HG03039 (cell line): ENCODE data around the gene TMEM87A.
"Not testable (repeated sequence)": the region's sequence is repeated elsewhere in the genome, so short reads cannot be mapped to it uniquely, and the experiment has no call there.

ENCODE experiments used
- ATAC-seq: cut with Tn5 transposase; IDR thresholded peaks from one replicate; pipeline ENCODE4 v1.9.1; 2021; ENCODE audit warnings: mild to moderate bottlenecking, moderate library complexity; ENCODE audit not compliant: unreplicated experiment

The TMEM87A gene, protein sequence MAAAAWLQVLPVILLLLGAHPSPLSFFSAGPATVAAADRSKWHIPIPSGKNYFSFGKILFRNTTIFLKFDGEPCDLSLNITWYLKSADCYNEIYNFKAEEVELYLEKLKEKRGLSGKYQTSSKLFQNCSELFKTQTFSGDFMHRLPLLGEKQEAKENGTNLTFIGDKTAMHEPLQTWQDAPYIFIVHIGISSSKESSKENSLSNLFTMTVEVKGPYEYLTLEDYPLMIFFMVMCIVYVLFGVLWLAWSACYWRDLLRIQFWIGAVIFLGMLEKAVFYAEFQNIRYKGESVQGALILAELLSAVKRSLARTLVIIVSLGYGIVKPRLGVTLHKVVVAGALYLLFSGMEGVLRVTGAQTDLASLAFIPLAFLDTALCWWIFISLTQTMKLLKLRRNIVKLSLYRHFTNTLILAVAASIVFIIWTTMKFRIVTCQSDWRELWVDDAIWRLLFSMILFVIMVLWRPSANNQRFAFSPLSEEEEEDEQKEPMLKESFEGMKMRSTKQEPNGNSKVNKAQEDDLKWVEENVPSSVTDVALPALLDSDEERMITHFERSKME

DNA sequence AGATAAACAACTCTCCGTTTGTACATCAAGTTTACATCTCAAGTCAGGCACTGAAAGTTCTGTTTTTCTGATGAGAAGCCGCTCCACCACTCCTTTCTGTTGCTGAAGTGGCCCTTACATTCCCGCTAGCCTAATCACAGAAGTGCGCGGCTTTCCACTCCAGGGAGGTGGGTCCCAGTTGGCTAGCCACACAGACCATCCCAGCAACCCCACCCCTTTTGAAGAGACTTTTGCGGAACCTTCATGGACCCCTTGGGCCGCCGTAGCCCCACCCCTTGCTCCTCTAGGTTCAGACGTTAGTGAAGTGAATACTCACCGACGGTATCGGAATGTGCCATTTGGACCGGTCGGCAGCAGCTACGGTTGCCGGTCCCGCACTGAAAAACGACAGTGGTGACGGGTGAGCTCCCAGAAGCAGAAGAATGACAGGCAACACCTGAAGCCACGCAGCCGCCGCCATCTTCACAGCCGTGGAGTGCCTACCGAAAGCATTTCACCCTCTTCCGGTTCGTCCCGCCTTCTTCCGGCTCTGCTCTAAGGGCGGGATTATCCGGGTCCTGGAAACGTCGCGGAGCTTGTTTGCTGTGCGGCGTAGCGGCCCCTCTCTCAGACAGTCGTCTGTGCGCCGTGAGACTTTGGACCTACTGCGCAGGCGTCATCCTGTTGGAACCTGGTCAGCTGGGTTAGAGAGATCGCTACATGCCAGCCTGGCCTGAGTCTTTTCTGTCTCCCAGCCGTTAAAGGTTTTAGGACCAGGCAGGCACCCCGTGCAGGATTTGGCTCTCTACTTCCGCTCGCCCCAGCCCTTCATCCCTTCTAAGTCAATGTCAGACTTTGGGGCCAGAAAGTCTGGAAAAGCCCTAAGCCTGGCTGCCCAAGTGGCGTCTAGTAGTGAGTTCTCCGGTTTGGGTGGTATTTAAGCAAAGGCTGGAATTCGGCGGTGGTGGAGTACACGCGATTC is at the start of gene TMEM87A, which contains the start of gene GANC:
Gene TMEM87A (minus strand): TSS at position 495 of the 961 bp plus-strand sequence. CDS start 35 bp downstream, at position 460.
Gene GANC (plus strand): TSS at position 263 of the 961 bp plus-strand sequence. CDS start 1,281 bp downstream, outside the sequence.
- peak; percentile 86 for ATAC-seq

DNA sequence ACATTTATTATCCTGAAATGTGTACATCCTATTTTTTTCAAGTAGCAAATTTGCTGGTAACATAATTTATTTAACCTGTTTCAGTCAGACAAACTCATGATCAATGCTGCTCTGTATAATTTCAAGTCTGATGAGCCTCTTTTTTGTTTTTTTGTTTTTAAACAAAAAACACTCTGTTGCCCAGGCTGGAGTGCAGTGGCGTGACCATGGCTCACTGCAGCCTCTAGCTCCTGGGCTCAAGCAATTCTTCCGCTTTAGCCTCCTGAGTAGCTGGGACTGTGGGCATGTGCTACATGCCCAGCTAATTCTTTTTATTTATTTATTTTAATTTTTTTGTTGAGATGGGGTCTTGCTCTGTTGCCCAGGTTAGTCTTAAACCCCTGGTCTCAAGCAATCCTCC is 46.0 kb upstream of the TMEM87A start:
- ATAC-seq = no peak

DNA sequence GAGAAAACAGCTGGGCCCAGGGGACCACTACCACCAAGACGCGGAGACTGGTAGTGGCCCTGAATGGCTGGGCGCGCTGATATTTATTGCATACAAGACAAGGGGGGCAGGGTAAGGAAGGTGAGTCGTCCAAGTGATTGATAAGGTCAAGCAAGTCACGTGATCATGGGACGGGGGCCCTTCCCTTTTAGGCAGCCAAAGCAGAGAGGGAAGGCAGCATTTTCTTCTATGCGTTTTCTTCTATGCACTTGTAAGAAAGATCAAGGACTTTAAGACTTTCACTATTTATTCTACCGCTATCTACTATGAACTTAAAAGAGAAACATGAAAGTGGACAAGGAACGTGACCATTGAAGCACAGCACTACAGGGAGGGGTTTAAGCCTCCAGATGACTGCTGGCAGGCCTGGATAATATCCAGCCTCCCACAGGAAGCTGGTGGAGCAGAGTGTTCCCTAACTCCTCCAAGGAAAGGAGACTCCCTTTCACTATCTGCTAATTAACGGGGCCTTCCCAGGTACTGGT is 43.1 kb upstream of the TMEM87A start:
- ATAC-seq = not testable (repeated sequence)

DNA sequence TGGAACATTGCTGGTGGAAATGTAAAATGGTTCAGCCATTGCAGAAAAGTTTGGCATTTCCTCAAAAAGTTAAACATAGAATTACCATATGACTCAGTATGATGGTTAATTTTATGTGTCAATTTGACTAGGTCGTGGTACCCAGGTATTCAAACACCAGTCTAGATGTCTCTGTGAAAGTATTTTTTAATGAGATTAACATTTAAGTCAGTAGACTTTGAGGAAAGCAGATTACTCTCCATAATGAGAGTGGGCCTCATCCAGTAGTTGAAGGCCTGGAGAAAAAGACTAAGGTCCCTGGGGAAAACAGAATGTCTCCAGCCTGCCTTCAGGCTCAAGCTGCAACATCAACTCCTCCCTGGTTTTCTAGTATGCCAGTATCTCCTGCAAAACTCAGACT is 42.3 kb upstream of the TMEM87A start:
- ATAC-seq = no peak

DNA sequence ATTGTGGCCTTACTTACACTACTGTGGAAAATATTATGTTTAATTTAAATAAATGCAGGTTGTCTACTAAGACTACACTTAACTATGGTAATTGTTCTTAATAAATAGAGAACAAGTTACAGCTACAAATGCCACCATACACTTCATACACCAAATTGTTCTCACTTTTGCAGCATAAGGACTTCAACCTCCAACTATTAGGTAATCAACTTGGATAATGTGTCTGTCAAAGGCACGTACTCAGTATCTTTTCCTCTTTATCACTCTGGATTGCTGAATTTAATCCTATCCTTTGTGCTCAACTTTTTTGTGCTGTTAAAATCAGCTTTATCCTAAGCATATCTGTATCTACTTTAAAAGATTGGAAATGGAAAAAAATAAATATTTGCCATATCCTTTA is 41.6 kb upstream of the TMEM87A start:
- ATAC-seq = no peak

DNA sequence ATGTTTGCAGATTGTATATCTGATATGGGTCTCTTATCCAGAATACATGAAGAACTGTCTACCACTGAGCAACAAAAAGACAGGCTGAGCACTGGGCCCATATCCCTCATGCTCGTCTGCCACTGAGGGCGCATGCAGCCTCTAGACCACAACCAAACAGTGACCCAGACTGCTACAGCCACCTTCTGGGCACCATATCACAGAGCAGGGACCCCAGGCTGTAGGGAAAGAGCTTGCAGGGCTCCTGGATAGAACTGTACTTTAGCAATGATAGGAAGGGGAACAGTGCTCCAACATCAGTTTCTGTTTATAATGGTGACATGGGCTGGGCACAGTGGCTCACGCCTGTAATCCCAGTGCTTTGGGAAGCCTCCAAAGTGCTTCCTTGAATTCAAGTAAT is 40.2 kb upstream of the TMEM87A start:
- ATAC-seq = no peak

DNA sequence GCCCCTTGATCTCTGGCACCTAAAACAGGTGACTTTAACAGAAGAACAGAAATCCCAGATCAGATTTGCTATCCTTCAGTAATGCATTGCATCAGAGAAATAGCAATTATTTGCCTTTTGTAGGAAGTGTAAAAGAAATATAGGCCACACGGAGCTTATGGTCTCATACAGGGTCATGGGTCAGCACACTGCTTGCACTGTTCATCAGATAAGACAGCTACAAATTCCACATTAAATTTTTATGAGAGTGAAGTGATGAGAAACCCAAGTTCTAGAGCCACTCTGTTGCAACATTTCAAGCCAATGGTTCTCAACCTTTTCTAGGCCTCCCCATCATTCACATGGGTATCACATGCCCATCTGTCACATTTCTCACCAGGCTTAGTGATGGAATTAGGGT is 33.4 kb upstream of the TMEM87A start:
- no peak for ATAC-seq

DNA sequence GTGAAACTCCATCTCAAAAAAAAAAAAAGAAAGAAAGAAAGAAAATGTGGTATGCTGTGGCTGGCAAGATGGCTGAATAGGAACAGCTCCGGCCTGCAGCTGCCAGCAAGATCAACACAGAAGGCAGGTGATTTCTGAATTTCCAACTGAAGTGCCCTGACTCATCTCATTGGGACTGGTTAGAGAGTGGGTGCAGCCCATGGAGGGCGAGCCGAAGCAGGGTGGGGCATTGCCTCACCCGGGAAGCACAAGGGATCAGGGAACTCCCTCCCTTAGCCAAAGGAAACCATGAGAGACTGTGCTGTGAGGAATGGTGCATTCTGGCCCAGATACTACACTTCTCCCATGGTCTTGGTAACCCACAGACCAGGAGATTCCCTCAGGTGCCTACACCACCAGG is 27.8 kb upstream of the TMEM87A start:
- not testable (repeated sequence) for ATAC-seq

DNA sequence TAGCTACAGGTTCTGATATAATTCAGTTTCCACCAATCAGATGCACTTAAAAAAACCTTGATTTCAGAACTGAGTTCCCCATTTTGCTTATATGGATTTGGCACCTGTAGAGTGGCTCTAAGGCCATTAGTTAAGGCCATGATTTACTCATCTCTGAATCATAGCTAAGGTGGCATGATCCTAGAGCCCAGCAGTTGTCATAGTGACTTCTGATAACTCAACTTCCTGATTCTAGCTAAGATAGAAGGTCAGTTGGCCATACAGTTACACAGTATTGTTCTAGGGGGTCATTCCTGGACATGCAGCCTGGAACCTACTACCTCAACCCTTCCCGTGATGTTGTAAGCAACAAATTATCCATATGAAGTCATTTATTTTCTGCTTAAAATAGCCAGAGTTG is 15.9 kb upstream of the TMEM87A start:
- ATAC-seq = no peak

DNA sequence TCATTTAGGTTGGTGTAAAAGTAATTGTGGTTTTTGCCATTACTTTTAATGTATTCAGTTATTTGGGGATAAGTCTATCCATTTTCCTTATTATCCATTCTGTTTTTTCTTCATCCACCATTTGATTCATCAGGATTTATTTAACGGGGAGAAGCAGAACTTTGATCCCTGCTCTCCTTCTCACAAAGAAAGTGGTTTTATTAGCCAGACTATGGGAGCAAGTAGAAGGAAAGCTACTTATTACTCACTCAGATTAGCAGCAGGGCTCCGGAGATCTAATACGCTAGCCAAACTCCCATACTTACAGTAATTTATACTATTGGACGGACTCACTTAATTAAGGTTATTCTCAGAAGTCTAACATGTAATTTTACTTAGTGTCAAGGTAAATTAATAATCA is 14.7 kb upstream of the TMEM87A start:
- ATAC-seq = no peak

DNA sequence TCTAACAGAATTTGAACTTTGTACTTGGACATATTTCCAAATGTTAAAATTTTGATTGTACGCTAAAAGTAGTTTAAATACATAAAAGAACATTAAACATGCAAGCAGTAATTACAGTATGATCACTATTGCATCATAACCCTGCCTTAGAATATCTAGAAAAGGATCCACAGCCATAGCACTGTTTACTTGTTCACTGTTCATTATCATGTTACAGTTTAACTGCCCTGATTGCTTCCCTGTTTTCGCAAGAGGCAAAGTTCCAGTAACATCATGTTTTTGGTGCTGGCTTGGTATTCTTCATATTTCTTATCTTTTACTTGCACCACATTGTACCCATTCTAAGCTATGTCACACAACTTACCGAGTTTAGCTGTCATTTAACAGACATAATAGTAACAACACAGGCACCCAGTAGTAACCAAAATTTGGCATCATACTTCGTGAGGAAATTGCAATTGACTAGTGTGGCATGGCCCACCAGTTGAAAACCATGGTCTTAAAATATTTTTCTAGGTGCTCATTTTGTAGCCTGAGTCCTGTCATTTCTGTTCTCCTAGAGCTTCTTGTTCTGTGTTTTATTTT is 13.3 kb upstream of the TMEM87A start:
- no peak for ATAC-seq

DNA sequence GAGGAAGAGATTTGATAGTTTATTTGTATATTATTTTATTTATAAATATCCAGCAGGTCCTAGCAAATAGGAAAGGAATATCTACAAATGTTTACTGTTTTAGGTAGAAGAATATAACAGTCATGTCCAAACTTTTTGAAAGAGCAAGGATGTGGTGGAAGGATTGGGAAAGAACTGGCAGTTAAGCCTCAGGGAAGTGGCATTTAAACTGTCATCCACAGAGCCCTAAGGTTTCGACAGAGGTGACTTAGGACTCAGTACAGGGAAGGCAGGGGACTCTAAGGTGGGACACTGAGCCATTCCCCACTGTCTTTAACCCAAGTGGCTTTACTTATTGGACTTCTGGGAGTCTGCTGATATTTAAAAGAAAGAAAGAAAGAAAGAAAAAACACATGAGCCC is 11.8 kb upstream of the TMEM87A start:
- no peak for ATAC-seq

DNA sequence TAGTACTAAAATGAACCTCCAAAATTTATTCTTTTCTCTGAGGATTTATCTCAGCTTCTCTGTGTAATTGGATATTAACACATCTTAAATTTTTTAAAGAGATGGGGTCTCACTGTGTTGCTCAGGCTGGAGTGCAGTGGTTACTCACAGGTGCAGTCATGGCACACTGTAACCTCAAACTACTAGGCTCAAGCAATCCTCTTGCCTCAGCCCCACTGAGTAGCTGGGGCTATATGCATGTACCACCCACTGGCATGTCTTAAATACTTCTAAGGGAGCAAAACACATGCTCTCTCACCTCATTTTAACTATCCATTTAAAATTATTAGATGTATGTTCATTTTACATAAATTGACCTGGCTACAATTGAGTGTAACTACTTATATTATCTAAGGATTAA is 11.3 kb upstream of the TMEM87A start:
- no peak for ATAC-seq

DNA sequence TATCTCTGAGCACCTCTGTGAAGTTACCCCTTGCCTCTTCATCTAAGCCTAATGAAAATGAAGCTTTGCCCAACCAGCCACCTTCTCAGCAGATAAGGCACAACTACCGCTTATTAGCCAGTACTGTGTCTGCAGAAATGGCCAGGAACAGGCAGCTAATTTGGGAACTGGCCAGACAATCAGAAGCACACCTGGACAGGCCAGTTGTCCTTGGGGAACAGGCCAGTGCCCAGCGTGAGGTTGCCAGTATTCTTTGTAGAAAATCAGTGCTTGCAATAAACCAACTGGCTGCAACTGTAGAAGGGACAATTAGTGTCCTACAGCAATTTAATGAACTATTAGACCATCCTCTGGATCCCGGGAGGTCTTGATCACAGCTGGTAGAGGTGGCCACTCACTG is 10.4 kb upstream of the TMEM87A start:
- ATAC-seq = no peak

DNA sequence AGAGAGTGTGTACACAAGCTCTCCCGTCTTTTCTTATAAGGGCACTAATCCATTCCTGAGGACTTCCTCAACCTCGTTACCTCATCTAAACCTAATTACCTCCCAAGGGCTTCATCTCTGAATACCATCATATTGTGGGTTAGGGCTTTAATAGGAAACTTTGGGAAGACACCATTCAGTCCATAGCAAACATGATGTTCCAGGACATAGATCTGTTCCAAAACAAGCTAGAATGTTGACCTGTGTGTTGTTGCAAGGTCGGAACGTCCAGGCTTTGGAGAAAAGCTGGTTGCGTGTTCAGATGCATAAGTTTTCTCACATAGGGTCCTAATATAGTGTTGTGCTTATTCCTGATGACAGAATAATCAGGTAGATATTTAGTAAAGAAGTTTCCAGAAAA is 9.7 kb upstream of the TMEM87A start:
- no peak for ATAC-seq

DNA sequence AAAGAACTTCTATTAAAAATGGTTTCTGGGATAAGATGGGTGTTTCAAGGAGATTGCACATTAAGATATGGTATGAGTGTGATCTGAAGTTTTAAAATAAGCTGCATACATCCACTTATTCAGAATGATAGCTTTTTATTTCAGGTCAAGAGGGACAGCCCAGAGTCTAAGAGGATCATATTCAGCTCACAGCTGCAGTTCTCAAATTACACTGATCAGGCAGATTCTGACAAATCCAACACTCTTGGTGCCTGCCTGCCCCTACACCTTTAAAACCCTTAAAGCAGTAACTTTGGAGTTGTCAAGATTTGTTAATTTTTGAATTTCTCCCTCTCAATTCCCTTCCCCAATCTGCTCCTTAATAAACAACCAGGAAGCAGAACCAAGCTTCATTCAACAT is 9.1 kb upstream of the TMEM87A start:
- ATAC-seq = no peak

DNA sequence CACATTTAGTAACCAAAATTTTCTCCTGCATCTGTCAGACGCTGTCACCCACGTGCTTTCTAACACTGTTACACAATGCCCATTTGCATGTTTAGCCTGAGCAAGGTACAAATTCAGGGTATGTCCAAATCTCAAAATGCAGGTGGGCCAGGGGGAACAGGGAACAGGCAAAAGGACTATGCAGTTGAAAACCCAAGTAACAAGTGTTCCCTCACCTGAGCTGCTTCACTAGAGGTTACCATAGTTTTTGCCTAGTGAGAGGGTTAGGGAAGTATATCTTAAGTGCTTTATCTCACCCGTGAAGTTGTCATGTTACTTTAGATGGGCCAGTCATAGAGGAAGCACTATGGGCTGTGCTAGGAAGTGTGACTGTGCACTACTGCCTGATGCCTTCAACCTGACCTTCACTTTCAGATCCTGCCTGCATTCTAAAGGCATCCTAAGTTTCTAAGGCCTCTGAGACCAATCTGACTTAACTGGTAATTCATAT is 6.0 kb upstream of the TMEM87A start:
- ATAC-seq = no peak

DNA sequence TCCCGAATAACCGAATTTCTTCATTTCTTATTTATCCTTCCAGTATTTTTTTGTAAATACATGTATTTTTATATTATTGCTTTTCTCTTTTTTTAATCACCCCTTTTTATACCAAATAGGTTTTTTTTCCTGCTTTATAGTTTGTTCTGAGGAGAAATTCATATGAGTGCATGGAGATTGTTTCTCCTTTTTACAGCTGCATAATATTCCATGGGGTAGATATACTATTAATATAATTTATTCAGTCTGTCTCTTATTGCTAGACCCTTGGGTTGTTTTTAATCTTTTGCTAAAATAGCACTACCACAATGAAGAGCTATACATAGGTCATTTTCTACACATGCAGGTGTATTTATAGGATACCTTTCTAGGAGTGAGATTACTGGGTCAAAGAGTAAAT is 3.5 kb upstream of the TMEM87A start:
- no peak for ATAC-seq

DNA sequence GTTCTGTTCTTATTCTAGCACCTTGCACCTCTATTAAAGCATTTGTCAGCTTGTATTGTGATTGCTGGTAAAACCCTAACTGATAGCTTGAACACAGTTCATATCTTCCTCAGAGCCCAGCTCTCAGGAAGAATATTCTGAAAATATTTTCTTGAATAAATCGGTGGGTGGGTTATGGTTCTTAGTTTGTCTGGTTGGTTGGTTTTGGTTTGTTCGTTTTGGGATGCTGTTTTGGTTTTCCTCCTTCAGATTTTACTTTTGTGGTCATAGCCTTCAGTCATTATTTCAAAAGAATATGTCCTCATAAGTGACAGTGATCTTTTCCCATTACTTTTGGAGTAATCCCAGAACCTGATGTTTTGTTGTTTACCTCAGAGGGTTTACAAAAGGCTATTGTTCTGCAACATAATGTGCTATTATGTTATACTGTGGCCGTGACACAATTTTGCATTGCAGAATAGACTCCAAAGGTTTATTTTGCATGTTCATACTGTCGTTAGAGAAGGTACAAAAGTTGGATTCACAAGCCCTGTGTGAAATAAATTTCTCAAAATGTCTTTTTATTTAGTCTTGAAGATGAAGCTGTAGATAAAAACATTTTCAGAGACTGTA is 2.7 kb upstream of the TMEM87A start:
- ATAC-seq = no peak

DNA sequence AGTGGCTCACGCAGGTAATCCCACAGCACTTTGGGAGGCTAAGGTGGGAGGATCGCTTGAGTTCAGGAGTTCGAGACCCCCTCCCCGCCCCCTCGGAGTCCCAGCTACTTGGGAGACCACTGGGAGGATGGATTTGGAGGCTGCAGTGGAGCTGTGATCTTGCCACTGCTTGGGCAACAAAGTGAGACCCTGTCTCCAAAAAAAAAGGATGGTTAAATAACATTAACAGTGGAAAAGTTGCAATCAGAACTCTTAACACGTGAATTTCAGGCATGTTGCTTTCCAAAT is 1.4 kb upstream of the TMEM87A start:
- ATAC-seq = no peak
